ENCODE measurements around the gene ATP8A2.
A peak's percentile ranks its signal among the peaks of the same experiment; 100 is the strongest.
"Not testable (repeated sequence)": the region's sequence is repeated elsewhere in the genome, so short reads cannot be mapped to it uniquely, and the experiment has no call there.

ATP8A2 gene

DNA sequence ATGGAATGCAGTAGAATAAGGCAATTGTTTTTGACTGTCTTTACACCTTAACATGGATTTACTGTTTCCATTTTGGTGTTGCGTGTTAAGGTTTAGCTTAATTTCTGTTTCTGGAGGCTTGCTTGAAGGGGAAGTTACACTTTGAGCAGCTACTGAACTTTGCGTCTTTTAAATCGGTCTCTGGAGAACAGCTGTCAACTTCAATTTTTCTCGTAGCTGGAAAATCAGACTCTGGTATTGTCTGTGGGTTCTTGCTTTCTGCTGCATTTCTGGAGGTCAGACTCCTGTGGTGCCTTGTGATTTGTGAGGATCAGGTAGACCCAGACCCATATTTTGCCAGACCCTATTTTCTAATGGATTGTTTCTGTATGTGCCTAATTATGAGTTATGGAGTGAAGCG lies 146.7 kb downstream of the ATP8A2 start:
- no peak for DNase-seq (ENCODE audit: low read depth, low spot score)
- H3K27ac ChIP-seq, result no peak overlapping the region

DNA sequence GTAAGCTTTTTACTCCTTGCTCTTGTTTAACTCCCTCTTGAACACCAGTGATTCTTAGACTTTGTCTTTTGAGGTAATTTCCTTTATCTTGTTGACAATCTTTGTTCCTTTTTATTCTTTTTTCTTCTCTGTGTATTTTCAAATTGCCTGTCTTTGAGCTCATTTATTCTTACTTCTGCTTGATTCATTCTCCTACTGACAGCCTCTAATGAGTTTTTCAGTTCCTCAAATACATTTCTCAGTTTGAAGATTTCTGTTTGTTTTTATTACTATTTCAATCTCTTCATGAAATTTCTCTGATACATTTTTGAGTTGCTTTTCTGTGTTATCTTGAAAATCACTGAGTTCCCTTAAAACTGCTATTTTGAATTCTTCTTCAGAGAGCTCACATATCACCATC lies 154.1 kb downstream of the ATP8A2 start:
- no peak for DNase-seq (ENCODE audit: low read depth, low spot score)
- no peak overlapping the region for H3K27ac ChIP-seq

DNA sequence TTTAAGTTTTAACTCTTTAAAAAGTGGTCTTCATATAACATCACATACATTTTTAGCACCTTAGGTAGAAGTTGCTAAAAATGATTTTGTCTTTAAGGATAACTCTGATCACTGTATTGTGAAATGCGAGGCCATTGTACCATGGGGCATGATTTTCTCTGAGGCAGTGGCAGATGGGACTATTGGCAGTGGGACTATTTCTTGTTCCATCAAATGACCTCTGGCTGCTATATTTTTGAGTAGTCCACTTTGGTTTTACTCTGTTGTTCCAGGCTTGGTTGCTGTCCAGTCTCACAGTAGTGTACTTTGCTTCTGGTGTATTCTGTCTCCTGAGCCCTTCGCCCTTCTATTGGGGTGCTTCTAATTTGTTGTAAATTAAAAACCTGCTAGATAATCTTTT lies 156.5 kb downstream of the ATP8A2 start:
- DNase-seq (ENCODE audit: low read depth, low spot score), result no peak

DNA sequence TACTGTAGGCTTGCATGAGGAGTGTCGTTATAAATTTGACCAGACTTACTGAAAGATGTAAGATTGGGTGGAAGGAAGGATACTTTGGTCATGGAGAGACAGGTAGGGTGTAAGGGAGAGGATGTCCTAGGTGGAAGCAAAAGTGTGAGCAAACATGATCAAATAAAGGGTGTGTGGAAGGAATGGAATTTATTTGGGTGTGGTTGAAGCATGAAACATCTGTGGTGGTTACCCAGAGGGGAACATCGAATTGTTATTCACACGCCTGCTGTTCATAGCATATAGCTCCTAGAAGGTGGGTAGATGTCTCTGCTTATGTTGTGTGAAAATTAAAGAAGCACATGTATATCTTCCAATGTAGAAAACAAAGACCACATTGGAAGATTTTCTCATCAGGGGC lies 157.7 kb downstream of the ATP8A2 start:
- no peak for DNase-seq (ENCODE audit: low read depth, low spot score)
- H3K27ac ChIP-seq, result no peak overlapping the region

More for the DNA sequence above, 156.5 kb downstream of the ATP8A2 start:
- no peak overlapping the region for H3K27ac ChIP-seq

DNA sequence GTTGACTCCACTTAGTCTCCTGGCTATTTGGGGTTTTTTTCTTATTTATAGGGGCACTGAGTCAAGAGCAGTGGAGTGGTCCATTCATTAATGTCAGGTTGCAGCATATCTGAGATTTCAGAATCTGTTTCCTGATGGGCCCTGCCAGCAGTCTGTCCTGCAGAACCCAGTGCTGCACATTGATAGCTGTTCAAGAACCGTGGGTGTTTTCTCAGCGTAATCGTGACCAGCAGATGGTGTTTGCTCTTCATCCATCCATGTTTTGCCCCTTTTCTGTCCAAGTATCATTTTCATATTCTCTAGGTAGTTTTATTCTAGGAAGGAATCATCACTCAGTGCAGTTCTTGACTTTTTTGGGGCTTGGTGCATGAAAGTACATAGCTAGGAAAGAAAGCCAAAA lies 166.5 kb downstream of the ATP8A2 start:
- DNase-seq (ENCODE audit: low read depth, low spot score), result no peak
- no peak overlapping the region for H3K27ac ChIP-seq

DNA sequence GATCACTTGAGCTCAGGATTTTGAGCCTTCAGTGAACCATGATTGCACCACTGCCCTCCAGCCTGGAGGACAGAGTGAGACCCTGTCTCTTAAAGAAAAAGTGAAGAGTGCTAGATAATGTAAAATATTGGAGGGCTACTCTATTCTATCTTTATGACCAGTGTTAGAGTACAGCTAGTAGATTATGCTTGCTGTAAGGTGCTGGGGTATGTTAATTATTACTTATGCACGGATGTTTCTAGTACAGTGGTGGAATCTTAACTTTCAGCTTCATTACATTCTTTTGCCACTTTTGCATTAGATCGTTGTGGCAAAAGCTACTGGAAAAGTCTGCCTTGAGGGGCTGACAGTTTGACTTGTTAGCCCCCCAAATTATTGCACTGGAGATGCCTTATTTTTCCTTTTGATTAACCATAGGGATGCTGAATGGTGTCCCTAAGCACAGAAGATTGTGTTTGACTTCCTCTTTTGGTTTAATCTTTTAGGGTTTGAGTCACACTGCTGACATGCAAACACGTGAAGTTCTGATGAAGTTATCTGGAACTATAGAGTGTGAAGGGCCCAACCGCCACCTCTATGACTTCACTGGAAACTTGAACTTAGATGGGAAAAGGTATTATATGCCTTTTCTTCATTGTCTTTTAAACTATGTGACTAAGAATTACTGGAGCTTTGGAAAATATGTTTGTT lies 169.8 kb downstream of the ATP8A2 start:
- no peak overlapping the region for H3K27ac ChIP-seq
- no peak for DNase-seq (ENCODE audit: low read depth, low spot score)

DNA sequence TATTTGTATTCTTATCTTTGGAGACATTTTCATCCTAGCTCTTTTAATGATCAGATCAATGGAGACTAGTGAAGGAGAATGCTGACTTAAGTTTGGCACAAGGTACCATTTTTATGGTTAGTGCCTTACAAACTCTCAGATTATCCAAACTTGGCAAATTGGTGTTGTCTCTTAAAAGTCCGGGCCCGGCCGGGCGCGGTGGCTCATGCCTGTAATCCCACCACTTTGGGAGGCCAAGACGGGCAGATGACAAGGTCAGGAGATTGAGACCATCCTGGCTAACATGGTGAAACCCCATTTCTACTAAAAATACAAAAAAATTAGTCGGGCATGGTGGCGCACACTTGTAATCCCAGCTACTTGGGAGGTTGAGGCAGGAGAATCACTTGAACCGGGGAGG lies 177.2 kb downstream of the ATP8A2 start:
- H3K27ac ChIP-seq; DNase-seq (ENCODE audit: low read depth, low spot score): not testable (repeated sequence)

DNA sequence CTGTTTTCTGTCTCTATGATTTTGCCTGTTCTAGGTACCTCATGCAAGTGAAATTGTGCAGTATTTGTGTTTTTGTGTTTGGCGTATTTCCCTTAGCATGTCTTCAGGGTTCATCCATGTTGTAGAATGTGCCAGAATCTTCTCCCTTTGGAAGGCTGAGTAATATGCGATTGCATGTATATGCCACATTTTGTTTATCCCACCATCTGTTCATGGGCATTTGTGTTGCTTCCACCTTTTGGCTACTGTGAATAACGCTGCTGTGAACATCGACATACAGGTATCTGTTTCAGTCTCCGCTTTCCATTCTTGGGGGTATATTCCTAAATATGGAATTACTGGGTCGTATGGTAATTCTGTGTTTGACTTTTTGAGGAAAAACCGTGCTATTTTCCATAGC lies 190.0 kb downstream of the ATP8A2 start:
- H3K27ac ChIP-seq, result no peak overlapping the region
- DNase-seq (ENCODE audit: low read depth, low spot score), result no peak

DNA sequence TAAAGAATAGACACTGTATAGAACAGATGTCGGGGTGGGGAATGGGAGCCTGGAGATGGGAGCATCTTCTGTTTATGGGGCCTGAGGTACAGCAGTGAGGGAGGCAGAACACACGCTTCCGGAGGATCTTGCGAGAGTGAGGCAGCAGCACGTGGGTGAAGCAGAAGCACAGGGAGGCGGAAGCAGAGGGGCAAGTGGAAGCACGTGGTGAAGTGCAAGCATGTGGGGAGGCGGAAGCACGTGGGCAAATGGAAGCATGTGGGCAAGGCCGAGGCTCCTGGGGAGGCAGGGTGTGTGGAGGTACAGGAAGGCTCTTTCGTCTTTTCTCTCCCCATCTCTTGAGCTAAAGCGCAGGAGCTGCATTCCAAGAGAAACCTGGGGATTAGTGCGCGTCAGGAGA lies 198.4 kb downstream of the ATP8A2 start:
- H3K27ac ChIP-seq, result no peak overlapping the region
- no peak for DNase-seq (ENCODE audit: low read depth, low spot score)

DNA sequence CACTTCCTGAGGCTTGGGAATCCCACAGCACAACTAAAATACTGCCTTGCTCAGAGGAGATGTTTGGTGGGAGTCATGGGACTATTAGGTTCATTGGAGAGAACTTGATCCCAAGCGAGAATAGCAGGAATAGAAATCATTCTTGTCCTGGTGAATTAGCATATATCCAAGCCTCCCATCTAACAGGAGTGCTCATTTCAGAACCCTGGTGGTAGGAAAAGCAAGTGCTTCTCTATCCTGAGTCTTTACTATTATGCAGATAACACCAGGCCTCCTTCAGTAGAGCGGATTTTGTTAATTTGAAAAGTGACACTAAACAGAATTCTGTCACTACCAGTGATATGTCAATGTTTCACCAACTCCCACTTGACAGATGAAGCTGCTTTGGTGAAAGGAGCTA lies 199.5 kb downstream of the ATP8A2 start:
- no peak overlapping the region for H3K27ac ChIP-seq
- DNase-seq (ENCODE audit: low read depth, low spot score), result no peak

DNA sequence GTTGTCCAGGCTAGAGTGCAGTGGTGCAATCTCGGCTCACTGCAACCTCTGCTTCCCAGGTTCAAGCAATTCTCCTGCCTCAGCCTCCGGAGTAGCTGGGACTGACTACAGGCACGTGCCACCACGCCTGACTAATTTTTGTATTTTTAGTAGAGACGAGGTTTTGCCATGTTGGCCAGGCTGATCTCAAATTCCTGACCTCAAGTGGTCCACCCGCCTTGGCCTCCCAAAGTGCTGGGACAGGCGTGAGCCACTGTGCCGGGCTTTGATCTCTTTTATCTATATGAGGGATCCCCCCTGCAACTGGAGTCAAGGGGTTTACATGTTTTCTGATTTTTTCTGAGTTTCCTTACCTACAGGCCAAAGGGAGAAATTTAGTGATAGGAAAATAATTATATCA lies 200.4 kb downstream of the ATP8A2 start:
- not testable (repeated sequence) for DNase-seq (ENCODE audit: low read depth, low spot score); H3K27ac ChIP-seq

DNA sequence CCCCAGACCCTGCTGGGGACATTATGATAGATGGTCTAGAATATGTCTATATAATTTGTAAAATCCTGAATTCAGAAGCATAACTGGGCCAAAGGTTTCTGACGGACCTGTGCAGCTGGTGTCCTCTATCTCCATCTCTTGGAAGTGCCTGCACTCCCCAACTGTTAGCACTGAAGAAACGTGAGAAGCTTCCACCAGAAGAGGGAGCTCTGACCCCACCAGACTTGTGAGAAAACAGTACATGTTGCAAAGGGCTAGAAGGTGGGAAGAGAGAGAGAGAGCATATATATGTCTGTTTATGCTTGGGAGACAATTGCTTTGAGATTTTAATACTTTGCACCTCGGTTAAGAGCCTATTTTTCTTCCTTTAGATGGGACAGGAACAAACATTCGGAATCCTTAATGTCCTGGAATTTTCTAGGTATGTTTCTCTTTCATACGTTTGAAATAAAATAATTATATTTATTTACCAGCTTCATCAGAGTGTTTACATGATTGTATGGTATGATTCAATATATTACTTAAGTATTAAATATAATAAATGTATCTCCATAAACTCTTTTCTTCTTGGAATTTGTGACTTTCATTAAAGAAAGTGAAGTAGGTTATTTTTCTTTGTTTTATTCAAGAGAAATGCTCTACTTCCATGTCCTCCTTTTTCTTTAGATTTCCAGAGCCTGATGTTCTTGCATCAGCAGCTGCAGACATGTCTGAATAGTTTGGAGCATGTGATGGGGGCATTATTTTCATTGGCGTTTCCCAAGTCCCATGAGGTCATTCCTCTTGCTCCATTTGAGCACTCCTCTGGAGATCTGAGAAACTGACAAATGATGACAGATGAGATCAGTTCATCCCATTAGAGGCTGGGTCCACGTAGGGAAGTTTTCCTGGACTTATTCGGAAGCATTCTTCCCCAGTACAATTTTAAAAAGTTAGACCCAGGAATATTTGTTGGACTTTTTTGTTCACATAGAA lies 202.9 kb downstream of the ATP8A2 start:
- no peak overlapping the region for H3K27ac ChIP-seq
- peak; percentile 39 for DNase-seq (ENCODE audit: low read depth, low spot score)

DNA sequence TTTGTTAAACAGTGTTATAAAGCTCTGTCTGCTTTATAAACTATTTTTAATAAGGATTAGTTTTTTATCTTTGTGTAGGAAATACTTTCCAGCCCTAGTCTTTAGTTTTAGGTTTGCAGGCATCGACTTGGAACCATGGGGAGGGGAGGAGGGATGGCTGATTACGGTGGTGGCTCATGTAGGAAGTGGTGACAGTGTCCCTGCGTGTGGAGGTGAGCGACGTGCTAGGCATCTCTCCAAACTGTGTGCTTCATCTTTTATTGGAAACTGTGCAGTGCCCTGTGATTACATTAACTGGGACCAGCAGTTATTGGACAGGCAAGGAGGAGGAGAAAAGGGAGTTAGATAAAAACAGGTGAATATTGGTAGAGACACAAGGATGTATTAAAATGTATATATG lies 203.8 kb downstream of the ATP8A2 start:
- no peak for DNase-seq (ENCODE audit: low read depth, low spot score)
- H3K27ac ChIP-seq, result no peak overlapping the region

DNA sequence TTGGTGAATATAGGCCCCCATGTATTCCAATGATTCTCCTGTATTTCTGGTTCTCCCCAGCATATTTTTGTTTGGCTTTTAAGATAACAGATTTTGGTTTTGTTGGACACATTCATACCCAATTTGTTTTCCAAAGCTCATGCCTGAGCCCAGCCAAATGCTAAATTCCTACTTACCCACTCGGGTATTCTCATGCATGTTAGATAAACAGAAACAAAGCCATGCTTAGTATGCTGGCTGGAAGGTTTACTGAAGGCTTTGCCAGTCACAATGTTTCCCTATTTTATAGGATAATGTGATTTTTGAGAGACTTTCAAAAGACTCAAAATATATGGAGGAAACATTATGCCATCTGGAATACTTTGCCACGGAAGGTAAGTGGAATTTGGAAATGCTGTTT lies 206.8 kb downstream of the ATP8A2 start:
- no peak overlapping the region for H3K27ac ChIP-seq
- no peak for DNase-seq (ENCODE audit: low read depth, low spot score)

DNA sequence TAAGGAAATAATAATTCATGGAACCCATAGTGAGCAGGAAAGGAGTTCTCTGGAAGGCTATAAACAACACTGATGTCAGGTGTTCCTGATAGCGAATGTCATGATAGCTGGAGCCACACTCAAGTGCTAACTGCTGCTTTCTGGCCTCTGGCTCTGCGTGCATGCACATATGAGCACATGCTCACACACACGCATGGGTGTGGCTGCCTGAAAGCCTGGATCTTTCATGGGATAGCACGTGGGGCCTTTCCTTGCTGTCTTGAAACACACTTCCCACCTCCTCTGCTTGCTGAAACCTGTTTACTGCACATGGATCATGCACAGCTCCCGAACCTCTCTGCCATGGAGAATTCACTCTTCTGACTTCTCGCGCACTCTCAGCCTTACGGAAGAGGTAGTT lies 207.4 kb downstream of the ATP8A2 start:
- no peak overlapping the region for H3K27ac ChIP-seq
- DNase-seq (ENCODE audit: low read depth, low spot score), result no peak

DNA sequence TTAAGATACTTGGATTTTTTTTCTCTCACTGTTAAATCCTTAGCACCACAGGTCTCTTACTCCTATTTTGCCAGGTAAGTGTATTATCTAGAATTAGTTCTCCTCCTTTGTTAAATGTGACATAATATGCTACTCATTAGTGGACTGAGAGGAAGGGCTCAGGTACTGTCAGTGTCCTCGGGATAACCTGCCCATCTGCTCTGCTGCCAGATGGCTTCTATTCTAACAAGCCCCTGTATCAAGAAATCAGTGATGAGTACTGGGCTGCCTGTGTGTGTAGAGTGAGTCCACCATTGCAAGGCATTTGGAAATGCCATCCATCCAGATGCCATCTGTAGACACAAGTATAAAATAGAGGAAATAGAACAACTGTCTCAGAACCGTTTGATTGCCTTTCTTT lies 209.6 kb downstream of the ATP8A2 start:
- no peak for DNase-seq (ENCODE audit: low read depth, low spot score)
- no peak overlapping the region for H3K27ac ChIP-seq

DNA sequence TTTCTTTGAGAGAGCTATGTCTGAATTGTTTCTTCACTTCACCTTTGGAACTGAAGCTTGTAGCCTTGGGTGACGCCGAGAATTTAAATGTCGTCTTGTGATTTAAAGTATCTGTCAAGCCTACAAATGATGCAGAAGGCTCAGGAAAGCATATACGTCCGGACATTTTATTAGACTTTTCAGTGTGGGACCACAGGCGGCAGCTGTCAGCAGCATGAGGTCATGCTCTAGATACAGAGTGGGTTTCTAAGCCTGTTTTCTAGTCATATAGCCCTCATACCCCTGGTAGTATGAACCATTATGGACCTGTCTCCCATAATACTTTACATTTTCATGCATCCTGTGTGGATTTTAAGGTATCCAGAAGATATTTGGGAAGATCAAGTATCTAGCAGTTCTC lies 212.3 kb downstream of the ATP8A2 start:
- no peak for DNase-seq (ENCODE audit: low read depth, low spot score)
- H3K27ac ChIP-seq, result no peak overlapping the region

DNA sequence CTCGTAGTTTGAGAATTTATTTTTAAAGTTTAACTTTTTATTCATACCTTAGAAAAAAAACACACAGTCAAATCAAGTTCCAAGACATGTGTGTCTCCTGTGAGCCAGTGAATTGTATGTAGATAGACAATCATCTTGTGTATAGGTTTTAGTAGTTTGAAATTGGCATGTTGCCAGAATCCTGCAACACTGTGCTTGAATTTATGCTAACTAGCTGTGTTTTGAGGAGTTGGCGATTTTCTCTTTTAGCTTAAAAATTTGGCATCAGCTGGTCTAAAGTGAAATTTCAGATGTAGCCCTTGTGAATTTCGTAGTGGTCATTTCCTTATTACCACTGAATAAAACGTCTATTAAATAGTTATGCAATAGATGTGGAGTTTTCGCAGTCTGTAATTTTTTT lies 213.2 kb downstream of the ATP8A2 start:
- DNase-seq (ENCODE audit: low read depth, low spot score), result no peak
- H3K27ac ChIP-seq, result no peak overlapping the region

DNA sequence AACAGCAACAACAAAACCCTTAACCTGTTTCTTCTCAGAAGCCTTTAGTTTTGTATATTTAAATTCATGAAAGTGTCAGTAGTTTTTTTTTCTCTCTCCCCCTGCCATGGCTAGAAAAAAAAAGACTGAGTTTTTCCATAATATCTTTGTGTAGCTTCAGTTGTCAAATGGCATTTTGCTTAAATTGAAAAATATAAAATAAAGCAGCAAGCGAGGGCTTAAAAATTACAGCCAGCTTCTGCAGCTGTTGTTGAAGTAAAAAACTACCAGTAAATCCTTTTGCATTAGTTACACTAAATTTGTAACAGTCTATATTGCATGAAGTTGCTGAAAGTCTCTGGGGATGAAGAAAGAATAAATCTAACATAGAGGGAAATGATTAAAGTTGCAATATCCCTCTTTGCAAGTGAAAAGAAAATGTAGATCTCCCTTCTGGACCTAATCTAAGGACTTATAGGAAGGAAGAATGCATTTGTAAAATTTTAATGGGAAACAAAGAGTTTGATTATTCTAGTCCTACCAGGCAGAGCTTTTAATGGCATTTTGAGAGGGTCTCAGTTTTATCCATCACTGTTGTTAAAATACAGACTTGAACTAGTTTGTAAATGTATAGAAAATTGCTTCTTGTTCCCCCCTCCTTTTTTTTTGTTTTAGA lies 215.7 kb downstream of the ATP8A2 start:
- no peak for DNase-seq (ENCODE audit: low read depth, low spot score)
- H3K27ac ChIP-seq, result no peak overlapping the region

DNA sequence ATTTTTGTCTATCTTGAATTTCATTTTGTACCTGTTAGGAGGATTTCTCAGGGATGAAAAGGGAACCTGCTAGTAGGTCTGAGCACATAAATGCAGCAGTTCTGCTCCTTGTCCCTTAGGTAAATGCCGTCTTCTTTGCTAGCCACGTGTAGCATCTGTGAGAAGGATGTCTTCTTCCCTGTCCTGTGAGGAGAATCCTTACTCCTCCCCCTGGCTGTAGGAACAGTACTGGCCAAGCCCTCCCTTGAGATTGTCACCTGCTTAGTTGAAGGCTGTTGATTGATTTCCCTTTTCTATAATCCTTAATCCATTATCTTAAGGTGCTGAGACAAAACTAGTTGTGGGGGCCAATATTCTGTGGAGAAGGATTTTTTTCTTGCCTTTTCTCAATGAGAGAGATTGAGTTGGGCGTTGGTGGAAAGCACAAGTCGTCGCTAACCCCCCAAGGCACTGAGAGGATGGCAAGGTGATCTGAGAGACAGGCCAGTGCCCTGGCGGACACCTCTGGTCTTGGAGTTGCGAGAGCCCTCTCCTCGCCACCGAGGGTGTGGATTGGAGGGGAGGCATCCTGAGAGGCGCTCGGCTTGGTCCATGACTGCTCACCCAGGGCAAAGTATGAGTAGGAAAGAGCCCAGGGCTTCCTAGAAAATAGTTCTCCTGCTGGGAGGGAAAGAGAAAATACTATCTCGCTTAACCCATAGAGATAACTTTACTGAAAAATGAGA lies 216.7 kb downstream of the ATP8A2 start:
- no peak for DNase-seq (ENCODE audit: low read depth, low spot score)
- H3K27ac ChIP-seq, result no peak overlapping the region
